Uterus (tissue), 4 donors: Measurements from ENCODE around the gene ASTN2. TPM values are rescaled to one million over a fixed set of nuclear protein-coding genes. Genes with fewer than 3 reads are reported as not detected.
A peak's percentile ranks its signal among the peaks of the same experiment; 100 is the strongest.

ENCODE experiments used
- DNase-seq, 2 donors: peaks; one replicate each; pipeline ENCODE4 v3.0.0-alpha.2; 2019 to 2020
- H3K27ac ChIP-seq, 2 donors: fragments of 200-600 bp; sonication (generic); 1 replicate in 1 of 2; 2 replicates in 1 of 2; pipeline ENCODE4 v1.5.1; 2016 to 2018
- H3K27me3 ChIP-seq, 2 donors: fragments of 200-600 bp; sonication (generic); one replicate each; pipeline ENCODE4 v1.5.1; 2018 to 2019; ENCODE audit warnings: control low read depth in 1 of 2
- H3K36me3 ChIP-seq, 2 donors: fragments of 200-600 bp; sonication (generic); one replicate each; pipeline ENCODE4 v1.5.1; 2019; ENCODE audit warnings: control low read depth in 1 of 2
- H3K4me1 ChIP-seq, 2 donors: fragments of 200-600 bp; sonication (generic); one replicate each; pipeline ENCODE4 v1.5.1; 2018 to 2019; ENCODE audit warnings: control low read depth in 1 of 2
- H3K4me3 ChIP-seq, 2 donors: fragments of 200-600 bp; sonication (generic); 1 replicate in 1 of 2; 2 replicates in 1 of 2; pipeline ENCODE4 v1.5.1; 2018 to 2019; ENCODE audit warnings: mild to moderate bottlenecking in 1 of 2
- H3K9me3 ChIP-seq, 2 donors: fragments of 200-600 bp; sonication (generic); one replicate each; pipeline ENCODE4 v1.5.1; 2019; ENCODE audit warnings: control low read depth in 1 of 2
- POLR2A ChIP-seq, 2 donors: fragments of 450-650 bp; IDR thresholded peaks; one replicate each; pipeline ENCODE4 v1.6.1; 2016; ENCODE audit warnings: antibody characterized with exemption in 2 of 2, mild to moderate bottlenecking in 1 of 2, moderate library complexity in 1 of 2
- intact Hi-C: fragments of 100-400 bp; cut with DNase I; formaldehyde crosslinking; loops from one replicate; pipeline ENCODE4 v1.15.1; 2023; ENCODE audit warnings: low total_unique reads
- total RNA-seq, 4 donors: library from RNA; depleted of rRNA in 3 of 4; stranded (reverse); fragments of >200 nt in 3 of 4; gene quantifications; one replicate each; pipeline versions ENCODE4 v1.1.0 to v1.2.4, GENCODE V29; 2014 to 2023
- TF ChIP-seq, protein P1 (sequence below), 4 experiments: fragments of 200-600 bp in 2 of 4; fragments of 450-650 bp in 2 of 4; sonication (generic) in 2 of 4; IDR thresholded peaks; one replicate each; pipeline ENCODE4 v1.5.1; 2016 to 2019; ENCODE audit warnings: antibody characterized with exemption in 4 of 4, mild to moderate bottlenecking in 2 of 4, moderate library complexity in 1 of 4
- donor health status: DM: yes; HTN: yes; CAD: no.

ASTN2 gene
- total RNA-seq, 4 donors from 2014 or later: 1.8 to 8.6 (median 6.7) TPM

DNA sequence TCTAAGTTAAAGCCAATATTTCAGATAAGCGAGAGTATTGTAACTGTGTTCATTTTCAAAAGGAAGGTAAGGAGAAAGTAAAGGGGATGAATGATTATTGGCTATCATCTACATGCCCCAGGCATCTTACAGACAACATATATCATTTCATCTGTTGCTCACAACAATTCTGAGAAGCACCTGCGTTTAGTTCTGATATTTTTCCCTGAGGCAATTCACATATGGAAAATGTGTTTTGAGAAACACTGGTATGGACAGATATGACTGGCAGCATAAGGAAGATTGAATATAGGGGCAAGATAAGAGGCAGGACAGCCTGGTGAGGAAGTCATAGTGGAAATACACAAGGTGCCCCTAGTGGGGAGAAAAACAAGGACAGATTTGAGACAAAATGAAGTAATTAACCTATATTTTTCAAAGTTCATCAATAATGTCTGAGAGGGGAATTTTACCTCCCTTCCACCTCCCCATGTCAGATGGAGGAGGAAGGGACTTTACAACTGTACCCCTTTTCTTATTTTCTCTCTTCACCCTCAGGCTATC lies 815.4 kb downstream of the ASTN2 start:
- H3K36me3 ChIP-seq: no peaks in the 10 kb centered on the region

DNA sequence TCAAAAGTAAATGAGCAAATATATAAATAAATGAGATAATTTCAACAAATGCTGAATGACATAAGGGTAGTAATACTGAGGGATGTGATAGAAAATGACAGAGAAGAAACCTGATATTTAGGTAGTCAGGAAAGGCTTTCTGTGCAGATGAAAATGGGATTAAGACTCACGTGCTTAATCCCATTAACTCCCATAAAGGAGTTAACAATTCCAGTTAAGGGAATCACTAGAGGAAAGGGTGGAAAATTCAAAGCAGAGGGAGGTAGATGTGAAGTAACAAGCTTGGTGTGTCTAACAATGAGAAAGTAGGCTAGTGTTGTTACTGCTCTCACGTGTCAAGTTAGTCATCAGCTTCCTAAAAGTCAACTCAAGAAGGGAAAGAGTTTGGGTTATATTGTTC lies 818.2 kb downstream of the ASTN2 start:
- peaks cover 0 to 7% of the 10 kb centered on the region in 2 donors for H3K4me1 ChIP-seq
- intact Hi-C loops: no loop called here
- no peak overlapping the region for H3K4me3 ChIP-seq
- H3K27me3 ChIP-seq: no peaks in the 10 kb centered on the region
- no peaks in the 10 kb centered on the region for H3K36me3 ChIP-seq
- no peak overlapping the region for H3K27ac ChIP-seq
- TF ChIP-seq, protein P1, sequence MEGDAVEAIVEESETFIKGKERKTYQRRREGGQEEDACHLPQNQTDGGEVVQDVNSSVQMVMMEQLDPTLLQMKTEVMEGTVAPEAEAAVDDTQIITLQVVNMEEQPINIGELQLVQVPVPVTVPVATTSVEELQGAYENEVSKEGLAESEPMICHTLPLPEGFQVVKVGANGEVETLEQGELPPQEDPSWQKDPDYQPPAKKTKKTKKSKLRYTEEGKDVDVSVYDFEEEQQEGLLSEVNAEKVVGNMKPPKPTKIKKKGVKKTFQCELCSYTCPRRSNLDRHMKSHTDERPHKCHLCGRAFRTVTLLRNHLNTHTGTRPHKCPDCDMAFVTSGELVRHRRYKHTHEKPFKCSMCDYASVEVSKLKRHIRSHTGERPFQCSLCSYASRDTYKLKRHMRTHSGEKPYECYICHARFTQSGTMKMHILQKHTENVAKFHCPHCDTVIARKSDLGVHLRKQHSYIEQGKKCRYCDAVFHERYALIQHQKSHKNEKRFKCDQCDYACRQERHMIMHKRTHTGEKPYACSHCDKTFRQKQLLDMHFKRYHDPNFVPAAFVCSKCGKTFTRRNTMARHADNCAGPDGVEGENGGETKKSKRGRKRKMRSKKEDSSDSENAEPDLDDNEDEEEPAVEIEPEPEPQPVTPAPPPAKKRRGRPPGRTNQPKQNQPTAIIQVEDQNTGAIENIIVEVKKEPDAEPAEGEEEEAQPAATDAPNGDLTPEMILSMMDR (IDR thresholded peaks at IDR 0.05): no peak
- TF ChIP-seq POLR2A (IDR thresholded peaks at IDR 0.05): no peak
- no peaks in the 10 kb centered on the region for H3K9me3 ChIP-seq
- no peak for DNase-seq

More for the DNA sequence above, 815.4 kb downstream of the ASTN2 start:
- TF ChIP-seq POLR2A (IDR thresholded peaks at IDR 0.05): no peak
- TF ChIP-seq, protein P1 (IDR thresholded peaks at IDR 0.05): no peak
- Histone ChIP-seq H3K4me1 (no peaks in the 10 kb centered on the region), H3K9me3 (no peaks in the 10 kb centered on the region), H3K27ac (no peak overlapping the region), H3K4me3 (no peak overlapping the region), H3K27me3 (no peaks in the 10 kb centered on the region)
- intact Hi-C loops: no loop called here
- DNase-seq: no peak

DNA sequence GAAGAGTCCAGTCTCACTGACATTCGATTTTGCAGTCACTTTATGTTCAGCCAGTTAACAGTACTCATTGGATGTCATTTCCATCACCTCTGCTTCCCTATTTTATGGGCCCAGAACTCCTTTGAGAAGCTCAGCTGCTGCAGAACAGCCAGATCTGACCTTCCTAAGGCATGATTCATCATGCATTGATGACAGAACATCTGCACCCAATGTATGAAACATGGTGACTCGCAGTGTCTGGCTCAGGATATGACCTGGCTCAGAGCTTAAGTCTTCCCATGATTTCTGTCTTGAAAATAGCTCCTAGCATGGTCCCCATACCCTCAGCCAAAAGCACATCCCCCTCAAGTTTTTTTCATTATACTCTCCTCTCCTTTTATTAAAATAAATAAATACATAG lies 820.3 kb downstream of the ASTN2 start:
- TF ChIP-seq, protein P1 (IDR thresholded peaks at IDR 0.05): no peak
- TF ChIP-seq POLR2A (IDR thresholded peaks at IDR 0.05): no peak
- peak in 1 of 2 donors; percentile 48 for DNase-seq
- no peaks in the 10 kb centered on the region for H3K36me3 ChIP-seq
- H3K4me3 ChIP-seq: no peak overlapping the region
- no peaks in the 10 kb centered on the region for H3K27me3 ChIP-seq
- no peaks in the 10 kb centered on the region for H3K9me3 ChIP-seq
- H3K4me1 ChIP-seq: peaks cover 0 to 7% of the 10 kb centered on the region in 2 donors
- H3K27ac ChIP-seq: no peak overlapping the region
- intact Hi-C loops: no loop called here

DNA sequence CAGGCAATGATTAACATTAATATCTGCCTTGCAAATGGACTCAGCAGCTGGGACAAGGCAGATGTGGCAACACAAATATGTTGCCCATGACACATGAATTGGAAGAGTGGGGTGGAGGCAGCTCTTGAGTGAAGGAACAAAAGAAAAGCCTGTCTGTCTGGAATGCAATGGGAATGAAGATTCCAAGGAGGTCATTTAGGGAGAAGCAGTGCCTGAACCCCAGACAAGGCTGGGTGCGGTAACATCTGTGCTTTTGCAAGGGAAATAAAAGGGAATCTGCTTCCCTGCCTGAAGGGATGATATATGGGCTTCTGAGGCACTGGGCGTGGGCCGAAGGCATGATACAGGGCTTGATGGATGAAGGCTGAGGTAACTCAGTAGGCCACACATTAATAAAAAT lies 821.9 kb downstream of the ASTN2 start:
- TF ChIP-seq, protein P1 (IDR thresholded peaks at IDR 0.05): no peak
- TF ChIP-seq POLR2A (IDR thresholded peaks at IDR 0.05): no peak
- intact Hi-C loops: no loop called here
- H3K27me3 ChIP-seq: no peaks in the 10 kb centered on the region

DNA sequence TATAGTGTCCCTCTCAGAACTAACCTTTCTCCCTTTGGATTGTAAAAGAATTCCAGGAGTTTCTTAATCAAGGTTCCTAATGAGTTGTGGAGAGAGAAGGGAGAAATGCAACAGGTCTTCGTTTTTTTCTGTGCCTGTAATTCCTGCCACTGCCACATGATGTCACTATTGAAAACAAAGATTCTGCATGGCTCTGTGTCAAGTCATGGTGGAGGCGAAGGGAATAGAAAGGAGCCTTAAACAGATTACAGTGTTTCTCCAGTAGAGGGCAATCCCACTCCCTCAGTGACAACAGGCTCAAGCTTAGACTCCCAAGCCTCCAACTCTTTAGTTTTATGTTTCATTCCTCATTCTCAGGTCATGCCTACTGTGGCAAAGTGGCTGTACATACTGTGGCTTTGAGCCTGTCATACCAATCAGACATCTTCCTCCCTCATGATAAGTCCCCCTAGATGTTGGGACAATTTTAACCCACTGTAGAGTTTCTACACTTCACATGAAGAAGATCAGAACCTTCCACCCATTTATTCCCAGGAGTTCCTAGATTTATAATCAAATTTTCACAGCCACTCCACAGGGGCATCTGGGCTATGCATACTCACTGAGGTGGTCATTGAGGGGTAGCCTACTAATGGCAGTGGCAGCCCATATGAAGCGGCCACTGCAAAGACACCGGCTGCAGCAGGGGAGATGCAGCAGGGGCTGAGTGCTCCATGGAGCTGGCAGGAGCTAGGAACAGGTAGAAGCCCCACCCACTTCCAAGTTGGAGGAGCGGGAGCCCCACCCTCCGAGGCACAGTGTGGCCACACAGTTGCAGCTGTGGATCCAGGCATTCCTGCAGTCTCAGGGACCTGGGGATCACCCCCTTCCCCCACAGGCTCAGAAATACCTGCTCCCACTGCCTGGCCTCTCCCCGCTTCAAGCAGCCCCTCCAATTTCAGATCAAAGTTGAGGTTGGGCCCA lies 825.2 kb downstream of the ASTN2 start:
- H3K4me3 ChIP-seq: no peak overlapping the region
- no peak overlapping the region for H3K27ac ChIP-seq
- intact Hi-C loops: no loop called here
- no peaks in the 10 kb centered on the region for H3K9me3 ChIP-seq
- no peak for TF ChIP-seq POLR2A (IDR thresholded peaks at IDR 0.05)
- TF ChIP-seq, protein P1 (IDR thresholded peaks at IDR 0.05): peak in 3 of 4 experiments; percentile 6 to 35 (median 22)
- no peak for DNase-seq
- H3K4me1 ChIP-seq: peaks cover 0 to 7% of the 10 kb centered on the region in 2 donors
- no peaks in the 10 kb centered on the region for H3K36me3 ChIP-seq
- no peaks in the 10 kb centered on the region for H3K27me3 ChIP-seq

More for the DNA sequence above, 821.9 kb downstream of the ASTN2 start:
- Histone ChIP-seq H3K9me3 (no peaks in the 10 kb centered on the region), H3K27ac (no peak overlapping the region), H3K36me3 (no peaks in the 10 kb centered on the region), H3K4me1 (peaks cover 0 to 7% of the 10 kb centered on the region in 2 donors), H3K4me3 (no peak overlapping the region)
- no peak for DNase-seq
